Heart left ventricle (tissue), 13 donors: Measurements from ENCODE around the gene IVD.

ENCODE experiments used
- POLR2A ChIP-seq, 2 donors: fragments of 450-650 bp; IDR thresholded peaks; one replicate each; pipeline ENCODE4 v1.6.1; 2017; ENCODE audit warnings: antibody characterized with exemption in 2 of 2, mild to moderate bottlenecking in 2 of 2, moderate library complexity in 2 of 2
- TF ChIP-seq, protein P1 (sequence below), 12 donors: fragments of 200-600 bp; sonication (generic) in 4 of 12; IDR thresholded peaks; one replicate each; pipeline versions ENCODE4 v1.5.0 to v1.8.0; 2018 to 2022; ENCODE audit warnings: antibody characterized with exemption in 12 of 12, mild to moderate bottlenecking in 5 of 12
- donor health status: ischemic (EF 13 %, LVEDD 7.1; RV severe dilation, severe dysfunction).
- donor health status: DM: no; HTN: yes; CAD: no.
- donor health status: DM: no; HTN: no; CAD: no.
- donor health status: ischemic (EF 25% LVEDD 6.9; RV normal size, moderate dysfunction).
- donor health status: ischemic (EF 25% LVEDD 5.7; RV mildly dilated, moderate dysfunction).
- donor health status: ischemic (EF 35%, LVEDD 5.7; RV mildly dilated, moderate dysfunction).
- donor health status: nonischemic (EF 11% LVEDD 7.7; RV severe dilation, severe dysfunction).
- donor health status: DM: yes; HTN: yes; CAD: no.
- donor health status: PGD.
- donor health status: ischemic (EF 29% LVEDD 5.4; RV normal size, mild dysfunction).
- donor health status: nonischemic (EF 23%, LVEDD 6.1; RV moderate dilation, normal function).

- TF ChIP-seq POLR2A (IDR thresholded peaks at IDR 0.05), result no peak
- TF ChIP-seq, protein P1, sequence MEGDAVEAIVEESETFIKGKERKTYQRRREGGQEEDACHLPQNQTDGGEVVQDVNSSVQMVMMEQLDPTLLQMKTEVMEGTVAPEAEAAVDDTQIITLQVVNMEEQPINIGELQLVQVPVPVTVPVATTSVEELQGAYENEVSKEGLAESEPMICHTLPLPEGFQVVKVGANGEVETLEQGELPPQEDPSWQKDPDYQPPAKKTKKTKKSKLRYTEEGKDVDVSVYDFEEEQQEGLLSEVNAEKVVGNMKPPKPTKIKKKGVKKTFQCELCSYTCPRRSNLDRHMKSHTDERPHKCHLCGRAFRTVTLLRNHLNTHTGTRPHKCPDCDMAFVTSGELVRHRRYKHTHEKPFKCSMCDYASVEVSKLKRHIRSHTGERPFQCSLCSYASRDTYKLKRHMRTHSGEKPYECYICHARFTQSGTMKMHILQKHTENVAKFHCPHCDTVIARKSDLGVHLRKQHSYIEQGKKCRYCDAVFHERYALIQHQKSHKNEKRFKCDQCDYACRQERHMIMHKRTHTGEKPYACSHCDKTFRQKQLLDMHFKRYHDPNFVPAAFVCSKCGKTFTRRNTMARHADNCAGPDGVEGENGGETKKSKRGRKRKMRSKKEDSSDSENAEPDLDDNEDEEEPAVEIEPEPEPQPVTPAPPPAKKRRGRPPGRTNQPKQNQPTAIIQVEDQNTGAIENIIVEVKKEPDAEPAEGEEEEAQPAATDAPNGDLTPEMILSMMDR (IDR thresholded peaks at IDR 0.05), result no peak
Observed at GRCh38 chr15:40435023-40435709, 29.6 kb downstream of the IVD start.
